Measurements from ENCODE around the gene BTBD7. TPM values are rescaled to one million over a fixed set of nuclear protein-coding genes. Genes with fewer than 3 reads are reported as not detected.
"Not testable (repeated sequence)": the region's sequence is repeated elsewhere in the genome, so short reads cannot be mapped to it uniquely, and the experiment has no call there.

The BTBD7 gene
- polyA plus RNA-seq (ENCODE audit: insufficient read length in 4 of 4), result 10 to 100 TPM; 33.3 to 55.7 (median 52.4) TPM

GRCh38 chr14:93332853-93333630 lies at the start of gene BTBD7:
Gene BTBD7 (minus strand): TSS chr14:93333036. CDS start chr14:93296051, 36,985 bp downstream.
- peak; percentile 81 to 91 (median 90) for DNase-seq (ENCODE audit: low read depth in 4 of 4, low spot score in 3 of 4)

- no peak for DNase-seq (ENCODE audit: low read depth in 4 of 4, low spot score in 3 of 4)
Observed at GRCh38 chr14:93381644-93382043, 48.8 kb upstream of the BTBD7 start.

- no peak for DNase-seq (ENCODE audit: low read depth in 4 of 4, low spot score in 3 of 4)
Observed at GRCh38 chr14:93379831-93380230, 47.0 kb upstream of the BTBD7 start.

GRCh38 chr14:93375673-93376156 lies 42.9 kb upstream of the BTBD7 start:
- no peak for DNase-seq (ENCODE audit: low read depth in 4 of 4, low spot score in 3 of 4)

- DNase-seq (ENCODE audit: low read depth in 4 of 4, low spot score in 3 of 4), result peak in 1 of 4 donors; percentile 7
Observed at GRCh38 chr14:93369713-93370266, 37.0 kb upstream of the BTBD7 start.

- DNase-seq (ENCODE audit: low read depth in 4 of 4, low spot score in 3 of 4), result peak in 3 of 4 donors; percentile 10 to 29 (median 21)
Observed at GRCh38 chr14:93368996-93369712, 36.3 kb upstream of the BTBD7 start.

GRCh38 chr14:93354873-93355272 lies 22.0 kb upstream of the BTBD7 start:
- DNase-seq (ENCODE audit: low read depth in 4 of 4, low spot score in 3 of 4), result not testable (repeated sequence)

- no peak for DNase-seq (ENCODE audit: low read depth in 4 of 4, low spot score in 3 of 4)
Observed at GRCh38 chr14:93348292-93348691, 15.5 kb upstream of the BTBD7 start.

GRCh38 chr14:93347850-93348249 lies 15.0 kb upstream of the BTBD7 start:
- no peak for DNase-seq (ENCODE audit: low read depth in 4 of 4, low spot score in 3 of 4)

GRCh38 chr14:93346926-93347721 lies 14.3 kb upstream of the BTBD7 start, which contains the start of gene COX8C:
Gene COX8C (plus strand): TSS chr14:93347182. CDS start chr14:93347269, 87 bp downstream.
- no peak for DNase-seq (ENCODE audit: low read depth in 4 of 4, low spot score in 3 of 4)

GRCh38 chr14:93343797-93344196 lies 11.0 kb upstream of the BTBD7 start:
- DNase-seq (ENCODE audit: low read depth in 4 of 4, low spot score in 3 of 4), result no peak

GRCh38 chr14:93343266-93343665 lies 10.4 kb upstream of the BTBD7 start:
- no peak for DNase-seq (ENCODE audit: low read depth in 4 of 4, low spot score in 3 of 4)

GRCh38 chr14:93337884-93338283 lies 5.0 kb upstream of the BTBD7 start:
- DNase-seq (ENCODE audit: low read depth in 4 of 4, low spot score in 3 of 4), result no peak

- DNase-seq (ENCODE audit: low read depth in 4 of 4, low spot score in 3 of 4), result no peak
Observed at GRCh38 chr14:93337143-93337753, 4.4 kb upstream of the BTBD7 start.

- no peak for DNase-seq (ENCODE audit: low read depth in 4 of 4, low spot score in 3 of 4)
Observed at GRCh38 chr14:93333631-93334103, 831 bp upstream of the BTBD7 start.

GRCh38 chr14:93332397-93332852 lies 411 bp downstream of the BTBD7 start:
- peak in 1 of 4 donors; percentile 29 for DNase-seq (ENCODE audit: low read depth in 4 of 4, low spot score in 3 of 4)

GRCh38 chr14:93331728-93332396 lies 974 bp downstream of the BTBD7 start:
- DNase-seq (ENCODE audit: low read depth in 4 of 4, low spot score in 3 of 4), result no peak

GRCh38 chr14:93331002-93331727 lies 1.7 kb downstream of the BTBD7 start:
- DNase-seq (ENCODE audit: low read depth in 4 of 4, low spot score in 3 of 4), result no peak

GRCh38 chr14:93330609-93331000 lies 2.2 kb downstream of the BTBD7 start:
- no peak for DNase-seq (ENCODE audit: low read depth in 4 of 4, low spot score in 3 of 4)

Measured in left renal pelvis (tissue), 4 donors.